HCT116 (cell line): Measurements from ENCODE around the gene ZHX3. TPM values are rescaled to one million over a fixed set of nuclear protein-coding genes. Genes with fewer than 3 reads are reported as not detected.

ENCODE experiments used
- ATAC-seq: fragments of 200-7000 bp; cut with Tn5 transposase; 2 replicates; pipeline ENCODE4 v1.9.1; 2020; ENCODE audit warnings: mild to moderate bottlenecking, moderate library complexity
- BruUV-seq: library from RNA; stranded (reverse); fragments of 400-500 nt; replicated peaks from 2 replicates; lab custom pipeline; 2021; lab: Mats Ljungman, UMichigan
- CTCF ChIA-PET: fragments of 300-600 bp; sonication (Branson Sonifier 250); formaldehyde crosslinking; loops from one replicate; lab custom pipeline; 2021; ENCODE audit warnings: antibody characterized with exemption; lab: Charles Lee
- POLR2A ChIA-PET: fragments of 300-600, 350-600 bp; sonication (Branson Sonifier 250); formaldehyde crosslinking; loops from one replicate; lab custom pipeline; 2021; ENCODE audit warnings: antibody characterized with exemption; lab: Charles Lee
- RAD21 ChIA-PET, 2 experiments: fragments of 300-600 bp; sonication (Branson Sonifier 250); formaldehyde crosslinking; loops; one replicate each; lab custom pipeline; 2023; ENCODE audit warnings: low total read pairs in 2 of 2; ENCODE audit not compliant: uncharacterized antibody in 2 of 2, unreplicated experiment in 2 of 2, low non-redundant PET in 1 of 2; lab: Charles Lee
- DNase-seq: peaks from one replicate; pipeline ENCODE4 v3.0.0-alpha.2; 2010; ENCODE audit warnings: low read depth, low spot score
- H2AFZ ChIP-seq: fragments of 200-600 bp; shearing (Covaris generic), sonication (generic); 2 replicates; pipeline ENCODE4 v1.6.1; 2017; ENCODE audit warnings: low read depth, mixed run types, mixed read lengths, antibody characterized with exemption, low read length; ENCODE audit not compliant: poor library complexity, severe bottlenecking
- H3K27ac ChIP-seq: 2 replicates; pipeline ENCODE4 v1.5.1; 2012; ENCODE audit warnings: low read depth, low read length
- H3K27me3 ChIP-seq: fragments of 200-600 bp; sonication (generic); 2 replicates; pipeline ENCODE4 v1.6.1; 2016; ENCODE audit warnings: mixed run types, low read length, mixed read lengths; ENCODE audit not compliant: insufficient read depth
- H3K36me3 ChIP-seq, 2 experiments: fragments of 200-500 bp in 1 of 2; fragments of 200-600 bp in 1 of 2; sonication (Bioruptor generic) in 1 of 2; sonication (generic) in 1 of 2; 2 replicates each; pipeline versions ENCODE4 v1.5.1 to v1.6.1; 2014 to 2016; ENCODE audit warnings: low read length in 2 of 2, inconsistent platforms in 1 of 2, mixed read lengths in 1 of 2, mixed run types in 1 of 2; ENCODE audit not compliant: insufficient read depth in 2 of 2, control insufficient read depth in 1 of 2
- H3K4me1 ChIP-seq, 2 experiments: fragments of 200-600 bp in 1 of 2; sonication (generic) in 1 of 2; 2 replicates each; pipeline versions ENCODE4 v1.5.1 to v1.6.1; 2012 to 2017; ENCODE audit warnings: low read length in 2 of 2, inconsistent platforms in 1 of 2, mild to moderate bottlenecking in 1 of 2, mixed read lengths in 1 of 2, mixed run types in 1 of 2, moderate library complexity in 1 of 2; ENCODE audit not compliant: insufficient read depth in 2 of 2, control insufficient read depth in 1 of 2
- H3K4me2 ChIP-seq: fragments of 200-600 bp; sonication (generic); 2 replicates; pipeline ENCODE4 v1.6.1; 2017; ENCODE audit warnings: mixed run types, low read length, mixed read lengths
- H3K4me3 ChIP-seq, 2 experiments: fragments of 200-600 bp in 1 of 2; sonication (generic) in 1 of 2; replicated peaks in 1 of 2; 2 replicates each; pipeline ENCODE4 v1.5.1; 2011 to 2016; ENCODE audit warnings: low read length in 2 of 2, control low read depth in 1 of 2, low read depth in 1 of 2, mild to moderate bottlenecking in 1 of 2, mixed read lengths in 1 of 2, mixed run types in 1 of 2
- H3K79me2 ChIP-seq: fragments of 200-600 bp; sonication (generic); 2 replicates; pipeline ENCODE4 v1.6.1; 2017; ENCODE audit warnings: mild to moderate bottlenecking, mixed run types, low read length, moderate library complexity, mixed read lengths; ENCODE audit not compliant: insufficient read depth
- H3K9ac ChIP-seq: fragments of 200-600 bp; sonication (generic); 2 replicates; pipeline ENCODE4 v1.6.1; 2016; ENCODE audit warnings: low read length, mixed read lengths
- H3K9me2 ChIP-seq: fragments of 200-600 bp; sonication (generic), shearing (Covaris generic); 2 replicates; pipeline ENCODE4 v1.6.1; 2017; ENCODE audit warnings: mixed run types, mild to moderate bottlenecking, moderate library complexity; ENCODE audit not compliant: insufficient read depth
- H3K9me3 ChIP-seq, 2 experiments: fragments of 200-500 bp in 1 of 2; fragments of 200-600 bp in 1 of 2; sonication (Bioruptor generic) in 1 of 2; sonication (generic) in 1 of 2; 2 replicates each; pipeline ENCODE4 v1.6.1; 2014 to 2017; ENCODE audit warnings: low read length in 2 of 2, mixed read lengths in 2 of 2, inconsistent platforms in 1 of 2, low read depth in 1 of 2, mild to moderate bottlenecking in 1 of 2, mixed run types in 1 of 2, moderate library complexity in 1 of 2; ENCODE audit not compliant: control insufficient read depth in 1 of 2, insufficient read depth in 1 of 2
- H4K20me1 ChIP-seq: fragments of 200-600 bp; sonication (generic), shearing (Covaris generic); 2 replicates; pipeline ENCODE4 v1.6.1; 2017; ENCODE audit warnings: mixed run types, mild to moderate bottlenecking, moderate library complexity; ENCODE audit not compliant: insufficient read depth
- CBX3 ChIP-seq: IDR thresholded peaks from 2 replicates; pipeline ENCODE4 v1.6.1; 2012; ENCODE audit warnings: low read depth
- CEBPB ChIP-seq: IDR thresholded peaks from 2 replicates; pipeline ENCODE4 v1.6.1; 2012; ENCODE audit warnings: low read depth
- EZH2 ChIP-seq: fragments of 200-600 bp; sonication (generic); IDR thresholded peaks from 2 replicates; pipeline ENCODE4 v1.6.1; 2017; ENCODE audit warnings: antibody characterized with exemption, mixed run types
- EZH2phosphoT487 ChIP-seq: fragments of 200-600 bp; IDR thresholded peaks from 2 replicates; pipeline ENCODE4 v1.6.1; 2018; ENCODE audit warnings: antibody characterized with exemption, borderline replicate concordance
- FOSL1 ChIP-seq: IDR thresholded peaks from 2 replicates; pipeline ENCODE4 v1.6.1; 2012; ENCODE audit warnings: low read depth
- JUND ChIP-seq: IDR thresholded peaks from 2 replicates; pipeline ENCODE4 v1.6.1; 2012
- POLR2A ChIP-seq: IDR thresholded peaks from 2 replicates; pipeline ENCODE4 v1.7.0; 2011; ENCODE audit warnings: borderline replicate concordance; ENCODE audit not compliant: insufficient read depth, insufficient read length; ENCODE audit errors: extremely low read depth
- POLR2AphosphoS5 ChIP-seq: IDR thresholded peaks from 2 replicates; pipeline ENCODE4 v1.6.1; 2011; ENCODE audit warnings: mild to moderate bottlenecking, low read depth, low read length, moderate library complexity
- RAD21 ChIP-seq: IDR thresholded peaks from 2 replicates; pipeline ENCODE4 v1.6.1; 2012; ENCODE audit warnings: low read depth, mild to moderate bottlenecking
- SIN3A ChIP-seq: IDR thresholded peaks from 2 replicates; pipeline ENCODE4 v1.6.1; 2012; ENCODE audit warnings: low read depth
- SP1 ChIP-seq: IDR thresholded peaks from 2 replicates; pipeline ENCODE4 v1.6.1; 2012; ENCODE audit warnings: low read depth
- SRF ChIP-seq: IDR thresholded peaks from 2 replicates; pipeline ENCODE4 v1.6.1; 2012; ENCODE audit warnings: low read depth
- YY1 ChIP-seq: IDR thresholded peaks from 2 replicates; pipeline ENCODE4 v1.6.1; 2011; ENCODE audit warnings: low read length, low read depth, moderate library complexity, mild to moderate bottlenecking; ENCODE audit not compliant: insufficient replicate concordance; ENCODE audit errors: extremely low read depth
- ZFX ChIP-seq: fragments of 450-650 bp; IDR thresholded peaks from 2 replicates; pipeline ENCODE4 v1.6.1; 2017
- ZNF274 ChIP-seq: fragments of 200-500 bp; sonication (Bioruptor generic); IDR thresholded peaks from 2 replicates; pipeline ENCODE4 v1.6.1; 2014; ENCODE audit warnings: mild to moderate bottlenecking, low read depth, low read length, inconsistent platforms
- intact Hi-C: fragments of 100-400 bp; cut with micrococcal nuclease; formaldehyde crosslinking; loops from 2 replicates; pipeline ENCODE4 v1.10.0; 2022
- total RNA-seq: library from RNA; stranded (reverse); gene quantifications from one replicate; pipeline ENCODE4 v1.2.1, GENCODE V29; 2021; ENCODE audit not compliant: unreplicated experiment
- TF ChIP-seq, protein P1 (sequence below): IDR thresholded peaks from 2 replicates; pipeline ENCODE4 v1.6.1; 2012
- TF ChIP-seq, protein P2 (sequence below), 3 experiments: fragments of 200-600 bp in 1 of 3; sonication (generic) in 1 of 3; IDR thresholded peaks in 2 of 3; conservative IDR thresholded peaks in 1 of 3; 2 replicates each; pipeline ENCODE4 v1.5.1; 2012 to 2017; ENCODE audit warnings: low read depth in 2 of 3, low read length in 2 of 3, antibody characterized with exemption in 1 of 3, borderline replicate concordance in 1 of 3, control low read depth in 1 of 3, mild to moderate bottlenecking in 1 of 3, mixed read lengths in 1 of 3, mixed run types in 1 of 3, moderate library complexity in 1 of 3; ENCODE audit not compliant: insufficient read depth in 1 of 3
- TF ChIP-seq, protein P3 (sequence below): IDR thresholded peaks from 2 replicates; pipeline ENCODE4 v1.6.1; 2012
- TF ChIP-seq, protein P4 (sequence below): IDR thresholded peaks from 2 replicates; pipeline ENCODE4 v1.6.1; 2011; ENCODE audit warnings: mild to moderate bottlenecking, low read length, moderate library complexity; ENCODE audit not compliant: insufficient replicate concordance; ENCODE audit errors: extremely low read depth
- TF ChIP-seq, protein P5 (sequence below): IDR thresholded peaks from 2 replicates; pipeline ENCODE4 v1.6.1; 2012; ENCODE audit warnings: low read depth

ZHX3 gene
- total RNA-seq, 1 experiment from 2014 or later = 13.3 TPM

DNA sequence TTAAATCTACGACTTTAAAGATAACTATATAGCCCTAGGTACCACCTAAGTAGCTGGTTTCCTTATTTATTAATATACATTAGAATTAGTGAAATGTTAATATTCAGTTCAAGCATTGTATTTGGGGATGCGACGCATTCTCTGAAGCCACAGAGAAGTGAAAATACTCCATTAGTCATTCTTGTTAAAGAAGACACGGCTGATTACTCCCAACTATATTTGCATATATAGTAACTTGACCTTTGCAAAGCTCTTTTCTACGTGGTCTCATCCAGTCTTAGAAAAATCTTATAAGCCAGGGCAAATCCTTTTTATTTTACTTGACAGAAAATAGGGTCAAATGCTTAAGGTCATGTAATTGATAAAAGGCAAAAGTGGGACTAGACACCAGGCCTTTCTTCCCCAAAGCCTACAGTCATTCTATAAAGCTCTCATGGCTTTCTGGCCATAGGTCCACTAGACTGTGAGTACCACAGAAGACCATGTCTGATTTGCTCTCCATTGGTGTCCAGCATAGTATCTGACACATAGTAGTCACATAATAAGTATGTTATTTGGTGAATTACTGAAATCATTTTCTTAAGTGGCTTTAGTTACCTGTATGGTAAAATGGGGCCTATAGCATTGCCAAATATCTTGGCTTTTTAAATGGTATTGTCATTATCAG is 11.3 kb downstream of the ZHX3 start:
- no peaks in the 10 kb centered on the region for H3K9me2 ChIP-seq
- no peak overlapping the region for H3K9ac ChIP-seq
- no peaks in the 10 kb centered on the region for H4K20me1 ChIP-seq
- ChIA-PET CTCF (no interaction called here), RAD21 (no interaction called here), POLR2A (no interaction called here)
- H3K27me3 ChIP-seq = no peaks in the 10 kb centered on the region
- H3K4me3 ChIP-seq = no peak overlapping the region
- no peak overlapping the region for H3K4me2 ChIP-seq
- no peaks in the 10 kb centered on the region for H3K79me2 ChIP-seq
- no peaks in the 10 kb centered on the region for H3K9me3 ChIP-seq
- no TSS peak for BruUV-seq
- H2AFZ ChIP-seq = no peak overlapping the region
- no peak for ATAC-seq
- TF ChIP-seq SP1 = no peak
- TF ChIP-seq RAD21 = no peak
- TF ChIP-seq, protein P1, sequence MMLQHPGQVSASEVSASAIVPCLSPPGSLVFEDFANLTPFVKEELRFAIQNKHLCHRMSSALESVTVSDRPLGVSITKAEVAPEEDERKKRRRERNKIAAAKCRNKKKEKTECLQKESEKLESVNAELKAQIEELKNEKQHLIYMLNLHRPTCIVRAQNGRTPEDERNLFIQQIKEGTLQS = no peak
- no peak for TF ChIP-seq EZH2phosphoT487
- TF ChIP-seq SRF = no peak
- no peak for TF ChIP-seq JUND
- TF ChIP-seq, protein P2, sequence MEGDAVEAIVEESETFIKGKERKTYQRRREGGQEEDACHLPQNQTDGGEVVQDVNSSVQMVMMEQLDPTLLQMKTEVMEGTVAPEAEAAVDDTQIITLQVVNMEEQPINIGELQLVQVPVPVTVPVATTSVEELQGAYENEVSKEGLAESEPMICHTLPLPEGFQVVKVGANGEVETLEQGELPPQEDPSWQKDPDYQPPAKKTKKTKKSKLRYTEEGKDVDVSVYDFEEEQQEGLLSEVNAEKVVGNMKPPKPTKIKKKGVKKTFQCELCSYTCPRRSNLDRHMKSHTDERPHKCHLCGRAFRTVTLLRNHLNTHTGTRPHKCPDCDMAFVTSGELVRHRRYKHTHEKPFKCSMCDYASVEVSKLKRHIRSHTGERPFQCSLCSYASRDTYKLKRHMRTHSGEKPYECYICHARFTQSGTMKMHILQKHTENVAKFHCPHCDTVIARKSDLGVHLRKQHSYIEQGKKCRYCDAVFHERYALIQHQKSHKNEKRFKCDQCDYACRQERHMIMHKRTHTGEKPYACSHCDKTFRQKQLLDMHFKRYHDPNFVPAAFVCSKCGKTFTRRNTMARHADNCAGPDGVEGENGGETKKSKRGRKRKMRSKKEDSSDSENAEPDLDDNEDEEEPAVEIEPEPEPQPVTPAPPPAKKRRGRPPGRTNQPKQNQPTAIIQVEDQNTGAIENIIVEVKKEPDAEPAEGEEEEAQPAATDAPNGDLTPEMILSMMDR (IDR thresholded peaks at IDR 0.05 in 2 of 3, conservative IDR thresholded peaks at IDR 0.05 in 1 of 3; ENCODE audit: borderline replicate concordance in 1 of 3, insufficient read depth in 1 of 3, low read depth in 2 of 3, low read length in 2 of 3) = no peak
- no peak for TF ChIP-seq POLR2A
- TF ChIP-seq CEBPB = no peak
- TF ChIP-seq, protein P3, sequence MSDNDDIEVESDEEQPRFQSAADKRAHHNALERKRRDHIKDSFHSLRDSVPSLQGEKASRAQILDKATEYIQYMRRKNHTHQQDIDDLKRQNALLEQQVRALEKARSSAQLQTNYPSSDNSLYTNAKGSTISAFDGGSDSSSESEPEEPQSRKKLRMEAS = no peak
- TF ChIP-seq ZNF274 = no peak
- TF ChIP-seq CBX3 = no peak
- TF ChIP-seq POLR2AphosphoS5 = no peak
- TF ChIP-seq, protein P4, sequence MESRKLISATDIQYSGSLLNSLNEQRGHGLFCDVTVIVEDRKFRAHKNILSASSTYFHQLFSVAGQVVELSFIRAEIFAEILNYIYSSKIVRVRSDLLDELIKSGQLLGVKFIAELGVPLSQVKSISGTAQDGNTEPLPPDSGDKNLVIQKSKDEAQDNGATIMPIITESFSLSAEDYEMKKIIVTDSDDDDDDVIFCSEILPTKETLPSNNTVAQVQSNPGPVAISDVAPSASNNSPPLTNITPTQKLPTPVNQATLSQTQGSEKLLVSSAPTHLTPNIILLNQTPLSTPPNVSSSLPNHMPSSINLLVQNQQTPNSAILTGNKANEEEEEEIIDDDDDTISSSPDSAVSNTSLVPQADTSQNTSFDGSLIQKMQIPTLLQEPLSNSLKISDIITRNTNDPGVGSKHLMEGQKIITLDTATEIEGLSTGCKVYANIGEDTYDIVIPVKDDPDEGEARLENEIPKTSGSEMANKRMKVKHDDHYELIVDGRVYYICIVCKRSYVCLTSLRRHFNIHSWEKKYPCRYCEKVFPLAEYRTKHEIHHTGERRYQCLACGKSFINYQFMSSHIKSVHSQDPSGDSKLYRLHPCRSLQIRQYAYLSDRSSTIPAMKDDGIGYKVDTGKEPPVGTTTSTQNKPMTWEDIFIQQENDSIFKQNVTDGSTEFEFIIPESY = no peak
- no peak for TF ChIP-seq YY1
- no peak for TF ChIP-seq EZH2
- no peak for TF ChIP-seq SIN3A
- TF ChIP-seq, protein P5, sequence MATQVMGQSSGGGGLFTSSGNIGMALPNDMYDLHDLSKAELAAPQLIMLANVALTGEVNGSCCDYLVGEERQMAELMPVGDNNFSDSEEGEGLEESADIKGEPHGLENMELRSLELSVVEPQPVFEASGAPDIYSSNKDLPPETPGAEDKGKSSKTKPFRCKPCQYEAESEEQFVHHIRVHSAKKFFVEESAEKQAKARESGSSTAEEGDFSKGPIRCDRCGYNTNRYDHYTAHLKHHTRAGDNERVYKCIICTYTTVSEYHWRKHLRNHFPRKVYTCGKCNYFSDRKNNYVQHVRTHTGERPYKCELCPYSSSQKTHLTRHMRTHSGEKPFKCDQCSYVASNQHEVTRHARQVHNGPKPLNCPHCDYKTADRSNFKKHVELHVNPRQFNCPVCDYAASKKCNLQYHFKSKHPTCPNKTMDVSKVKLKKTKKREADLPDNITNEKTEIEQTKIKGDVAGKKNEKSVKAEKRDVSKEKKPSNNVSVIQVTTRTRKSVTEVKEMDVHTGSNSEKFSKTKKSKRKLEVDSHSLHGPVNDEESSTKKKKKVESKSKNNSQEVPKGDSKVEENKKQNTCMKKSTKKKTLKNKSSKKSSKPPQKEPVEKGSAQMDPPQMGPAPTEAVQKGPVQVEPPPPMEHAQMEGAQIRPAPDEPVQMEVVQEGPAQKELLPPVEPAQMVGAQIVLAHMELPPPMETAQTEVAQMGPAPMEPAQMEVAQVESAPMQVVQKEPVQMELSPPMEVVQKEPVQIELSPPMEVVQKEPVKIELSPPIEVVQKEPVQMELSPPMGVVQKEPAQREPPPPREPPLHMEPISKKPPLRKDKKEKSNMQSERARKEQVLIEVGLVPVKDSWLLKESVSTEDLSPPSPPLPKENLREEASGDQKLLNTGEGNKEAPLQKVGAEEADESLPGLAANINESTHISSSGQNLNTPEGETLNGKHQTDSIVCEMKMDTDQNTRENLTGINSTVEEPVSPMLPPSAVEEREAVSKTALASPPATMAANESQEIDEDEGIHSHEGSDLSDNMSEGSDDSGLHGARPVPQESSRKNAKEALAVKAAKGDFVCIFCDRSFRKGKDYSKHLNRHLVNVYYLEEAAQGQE = no peak
- TF ChIP-seq ZFX = no peak
- TF ChIP-seq FOSL1 = no peak
- intact Hi-C loops = no loop called here
- no peak for DNase-seq
- H3K4me1 ChIP-seq = no peaks in the 10 kb centered on the region
- H3K36me3 ChIP-seq = no peaks in the 10 kb centered on the region
- H3K27ac ChIP-seq = no peak overlapping the region
